PFSK-1 (cell line): Measurements from ENCODE around the gene NFIX.

Experiments
- FOXP2 ChIP-seq: optimal IDR thresholded peaks from 2 replicates; pipeline ENCODE3; 2011; ENCODE audit warnings: borderline replicate concordance, control low read depth, inconsistent platforms; ENCODE audit not compliant: insufficient read depth; ENCODE audit errors: extremely low read length, extremely low read depth
- POLR2AphosphoS5 ChIP-seq: IDR thresholded peaks from 2 replicates; pipeline ENCODE4 v1.6.1; 2012; ENCODE audit warnings: low read depth, mild to moderate bottlenecking, control low read depth, low read length, moderate library complexity
- SIN3A ChIP-seq: IDR thresholded peaks from 2 replicates; pipeline ENCODE4 v1.6.1; 2012; ENCODE audit warnings: mild to moderate bottlenecking, low read length, moderate library complexity, borderline replicate concordance; ENCODE audit not compliant: insufficient read depth
- TAF1 ChIP-seq: IDR thresholded peaks from 2 replicates; pipeline ENCODE4 v1.6.1; 2012; ENCODE audit warnings: low read length, control low read depth, borderline replicate concordance; ENCODE audit not compliant: insufficient read depth
- TF ChIP-seq, protein P1 (sequence below), 2 experiments: IDR thresholded peaks; 2 replicates each; pipeline versions ENCODE4 v1.6.1 to v1.8.0; 2011 to 2012; ENCODE audit warnings: low read depth in 2 of 2, low read length in 2 of 2, control low read depth in 1 of 2, inconsistent platforms in 1 of 2, mild to moderate bottlenecking in 1 of 2, moderate library complexity in 1 of 2; ENCODE audit not compliant: insufficient read depth in 1 of 2

DNA sequence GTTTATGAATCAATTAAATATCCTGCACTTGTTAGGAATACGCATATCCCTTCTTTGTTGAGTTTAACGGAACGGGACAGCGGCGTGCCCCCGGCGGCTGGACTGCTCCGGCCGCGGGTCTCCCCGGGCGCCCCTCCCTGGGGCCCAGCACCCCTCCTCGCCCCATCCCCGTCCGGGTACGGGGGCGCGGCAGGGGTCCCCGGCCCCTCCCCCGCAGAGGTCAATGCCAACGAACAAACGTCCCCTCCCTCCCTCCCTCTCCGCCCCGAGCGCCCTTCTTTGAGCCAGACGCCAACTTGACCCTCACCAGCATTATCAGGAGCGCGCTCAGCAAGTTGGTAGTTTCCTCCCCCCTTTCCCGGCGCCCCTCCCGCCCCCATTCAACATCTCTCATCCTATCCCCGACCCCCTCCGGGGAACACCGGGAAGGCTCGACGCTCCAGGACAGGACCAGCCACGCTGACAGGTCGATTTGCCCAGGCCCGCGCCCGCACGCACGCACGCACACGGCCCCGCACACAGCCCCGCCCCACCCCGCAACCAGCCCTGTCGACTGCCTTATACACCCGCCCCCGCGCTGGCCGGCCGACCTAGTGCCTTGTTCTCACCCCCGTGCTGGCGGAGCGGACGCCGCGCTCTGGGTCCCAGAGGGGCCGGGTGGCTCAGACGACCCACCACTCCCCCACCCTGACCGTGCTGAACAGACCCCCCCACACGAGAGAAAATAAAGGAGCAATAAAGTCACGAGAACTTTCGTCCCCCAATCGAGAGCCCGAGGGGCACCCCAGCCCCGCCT lies 102.4 kb downstream of the NFIX start:
- TF ChIP-seq, protein P1, sequence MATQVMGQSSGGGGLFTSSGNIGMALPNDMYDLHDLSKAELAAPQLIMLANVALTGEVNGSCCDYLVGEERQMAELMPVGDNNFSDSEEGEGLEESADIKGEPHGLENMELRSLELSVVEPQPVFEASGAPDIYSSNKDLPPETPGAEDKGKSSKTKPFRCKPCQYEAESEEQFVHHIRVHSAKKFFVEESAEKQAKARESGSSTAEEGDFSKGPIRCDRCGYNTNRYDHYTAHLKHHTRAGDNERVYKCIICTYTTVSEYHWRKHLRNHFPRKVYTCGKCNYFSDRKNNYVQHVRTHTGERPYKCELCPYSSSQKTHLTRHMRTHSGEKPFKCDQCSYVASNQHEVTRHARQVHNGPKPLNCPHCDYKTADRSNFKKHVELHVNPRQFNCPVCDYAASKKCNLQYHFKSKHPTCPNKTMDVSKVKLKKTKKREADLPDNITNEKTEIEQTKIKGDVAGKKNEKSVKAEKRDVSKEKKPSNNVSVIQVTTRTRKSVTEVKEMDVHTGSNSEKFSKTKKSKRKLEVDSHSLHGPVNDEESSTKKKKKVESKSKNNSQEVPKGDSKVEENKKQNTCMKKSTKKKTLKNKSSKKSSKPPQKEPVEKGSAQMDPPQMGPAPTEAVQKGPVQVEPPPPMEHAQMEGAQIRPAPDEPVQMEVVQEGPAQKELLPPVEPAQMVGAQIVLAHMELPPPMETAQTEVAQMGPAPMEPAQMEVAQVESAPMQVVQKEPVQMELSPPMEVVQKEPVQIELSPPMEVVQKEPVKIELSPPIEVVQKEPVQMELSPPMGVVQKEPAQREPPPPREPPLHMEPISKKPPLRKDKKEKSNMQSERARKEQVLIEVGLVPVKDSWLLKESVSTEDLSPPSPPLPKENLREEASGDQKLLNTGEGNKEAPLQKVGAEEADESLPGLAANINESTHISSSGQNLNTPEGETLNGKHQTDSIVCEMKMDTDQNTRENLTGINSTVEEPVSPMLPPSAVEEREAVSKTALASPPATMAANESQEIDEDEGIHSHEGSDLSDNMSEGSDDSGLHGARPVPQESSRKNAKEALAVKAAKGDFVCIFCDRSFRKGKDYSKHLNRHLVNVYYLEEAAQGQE (IDR thresholded peaks at IDR 0.05; ENCODE audit: insufficient read depth in 1 of 2, low read depth in 2 of 2, low read length in 2 of 2): no peak
- no peak for TF ChIP-seq TAF1
- TF ChIP-seq POLR2AphosphoS5: no peak
- TF ChIP-seq SIN3A: no peak
- no peak for TF ChIP-seq FOXP2
